ENCODE data around the gene HID1. TPM values are rescaled to one million over a fixed set of nuclear protein-coding genes. Genes with fewer than 3 reads are reported as not detected.
"Not testable (repeated sequence)": the region's sequence is repeated elsewhere in the genome, so short reads cannot be mapped to it uniquely, and the experiment has no call there.

Gene HID1, protein sequence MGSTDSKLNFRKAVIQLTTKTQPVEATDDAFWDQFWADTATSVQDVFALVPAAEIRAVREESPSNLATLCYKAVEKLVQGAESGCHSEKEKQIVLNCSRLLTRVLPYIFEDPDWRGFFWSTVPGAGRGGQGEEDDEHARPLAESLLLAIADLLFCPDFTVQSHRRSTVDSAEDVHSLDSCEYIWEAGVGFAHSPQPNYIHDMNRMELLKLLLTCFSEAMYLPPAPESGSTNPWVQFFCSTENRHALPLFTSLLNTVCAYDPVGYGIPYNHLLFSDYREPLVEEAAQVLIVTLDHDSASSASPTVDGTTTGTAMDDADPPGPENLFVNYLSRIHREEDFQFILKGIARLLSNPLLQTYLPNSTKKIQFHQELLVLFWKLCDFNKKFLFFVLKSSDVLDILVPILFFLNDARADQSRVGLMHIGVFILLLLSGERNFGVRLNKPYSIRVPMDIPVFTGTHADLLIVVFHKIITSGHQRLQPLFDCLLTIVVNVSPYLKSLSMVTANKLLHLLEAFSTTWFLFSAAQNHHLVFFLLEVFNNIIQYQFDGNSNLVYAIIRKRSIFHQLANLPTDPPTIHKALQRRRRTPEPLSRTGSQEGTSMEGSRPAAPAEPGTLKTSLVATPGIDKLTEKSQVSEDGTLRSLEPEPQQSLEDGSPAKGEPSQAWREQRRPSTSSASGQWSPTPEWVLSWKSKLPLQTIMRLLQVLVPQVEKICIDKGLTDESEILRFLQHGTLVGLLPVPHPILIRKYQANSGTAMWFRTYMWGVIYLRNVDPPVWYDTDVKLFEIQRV
- total RNA-seq, result 1 to 10 TPM; 7.4 to 8.2 TPM
- long read RNA-seq, partial matches to known transcripts, result 3 of 5 reads
- long read RNA-seq, other reads (novel, unspliced or antisense), result 1 of 5 reads

DNA sequence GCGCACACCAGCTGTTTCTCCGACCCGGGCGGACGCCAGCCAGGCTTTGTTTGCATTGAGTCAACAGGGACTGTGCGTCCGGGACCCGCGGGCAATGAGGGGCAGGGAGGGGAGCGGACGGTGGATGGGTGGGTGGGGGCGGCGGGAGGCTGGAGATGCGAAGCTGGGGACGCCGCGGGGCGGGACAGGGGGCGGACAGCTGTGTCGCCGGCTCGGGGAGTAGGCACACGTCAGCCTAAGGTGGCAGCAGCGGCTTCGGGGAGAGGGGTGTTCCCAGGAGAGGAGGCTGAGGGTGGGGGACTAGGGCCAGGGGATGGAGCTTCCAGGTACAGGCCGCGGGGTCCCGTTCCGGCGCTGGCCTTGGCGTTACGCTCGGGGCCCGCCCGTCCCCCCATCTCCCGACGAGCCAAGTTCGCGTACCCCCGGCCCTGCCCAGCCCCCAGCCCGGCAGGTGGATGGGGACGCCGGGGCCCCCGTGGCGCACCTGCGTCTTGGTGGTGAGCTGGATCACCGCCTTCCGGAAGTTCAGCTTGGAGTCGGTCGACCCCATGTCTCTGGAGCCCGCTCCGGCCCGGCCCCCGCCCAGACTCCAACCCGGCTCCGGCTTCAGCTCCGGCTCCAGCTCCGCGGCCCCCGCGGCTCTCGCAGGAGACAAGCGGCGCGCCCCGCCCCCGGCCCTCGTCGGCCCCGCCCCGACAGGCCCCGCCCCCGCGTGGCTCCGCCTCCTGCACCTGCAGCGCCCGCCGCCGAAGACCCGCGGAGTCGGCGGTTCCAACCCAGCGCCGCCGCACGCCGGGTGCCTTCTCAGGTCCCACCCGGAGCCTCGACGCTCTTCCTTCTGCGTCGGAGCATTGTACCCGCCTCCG lies at the start of gene HID1:
TSS of gene HID1 (minus strand) at position 653 of the 866 bp plus-strand sequence. CDS start at position 550, 103 bp downstream.
- DNase-seq, result peak; percentile 74
- ATAC-seq, result peak; percentile 88 to 92
- intact Hi-C loops (cut with DNase I), result no loop called here

DNA sequence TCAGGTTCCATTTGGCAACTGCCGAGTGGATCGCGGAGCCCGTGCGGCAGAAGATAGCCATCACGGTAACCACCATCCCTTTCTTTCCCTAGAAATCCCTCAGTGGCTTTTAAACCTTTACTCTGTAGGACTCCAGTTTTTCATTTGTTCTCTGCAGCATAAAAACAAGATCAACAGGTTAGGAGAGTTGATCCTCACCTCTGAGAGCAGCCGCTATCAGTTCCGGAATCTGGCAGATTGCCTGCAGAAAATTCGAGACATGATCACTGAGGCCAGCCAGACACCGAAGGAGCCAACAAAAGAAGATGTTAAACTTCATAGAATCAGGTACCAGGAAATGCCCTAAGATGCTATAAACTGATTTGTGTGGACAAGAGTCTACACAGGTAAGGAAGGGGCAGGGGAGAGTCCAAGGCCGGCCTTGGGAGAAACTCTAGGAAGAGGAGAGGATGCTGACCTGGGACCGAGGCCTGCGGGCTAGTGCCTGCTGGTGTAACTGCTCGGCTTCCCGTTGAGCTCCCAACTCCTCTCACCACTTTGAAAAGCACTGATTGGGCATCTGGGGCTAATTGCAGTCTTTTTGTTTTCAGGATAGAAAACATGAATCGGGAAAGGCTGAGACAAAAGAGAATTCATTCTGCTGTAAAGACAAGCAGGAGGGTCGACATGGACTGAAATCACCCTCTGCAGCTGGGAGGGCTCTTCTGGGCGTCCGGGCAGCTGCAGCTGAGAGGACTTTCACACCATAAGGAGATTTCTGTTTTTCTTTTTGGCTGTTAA lies 48.0 kb upstream of the HID1 start:
- ATAC-seq, result no peak
- DNase-seq, result no peak
- intact Hi-C loops (cut with DNase I), result no loop called here

DNA sequence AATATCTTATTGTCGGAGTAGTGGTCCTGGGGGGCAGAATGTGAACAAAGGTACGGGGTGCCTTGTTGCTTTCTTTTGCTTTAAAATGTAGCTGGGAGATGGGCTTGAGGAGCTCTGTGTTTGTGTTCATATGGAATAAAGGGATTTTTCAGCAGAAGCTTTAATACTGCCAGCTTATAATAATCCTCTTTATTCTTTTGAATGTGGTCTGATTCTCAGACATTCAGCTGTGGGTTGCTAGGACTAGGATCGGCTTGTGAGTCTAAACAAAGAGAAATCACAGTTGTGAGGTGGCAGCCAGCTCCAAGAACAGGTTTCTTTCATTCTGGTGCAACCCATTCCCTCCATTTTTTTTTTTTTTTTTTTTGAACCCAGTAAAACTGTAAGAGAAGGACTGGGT lies 47.2 kb upstream of the HID1 start:
- DNase-seq (no peak), ATAC-seq (no peak)
- intact Hi-C loops (cut with DNase I), result loop anchor here in 1 of 2 donors (10.0 kb wide), 1 partner anchor 55 kb away; no protein-coding TSS in a partner anchor

DNA sequence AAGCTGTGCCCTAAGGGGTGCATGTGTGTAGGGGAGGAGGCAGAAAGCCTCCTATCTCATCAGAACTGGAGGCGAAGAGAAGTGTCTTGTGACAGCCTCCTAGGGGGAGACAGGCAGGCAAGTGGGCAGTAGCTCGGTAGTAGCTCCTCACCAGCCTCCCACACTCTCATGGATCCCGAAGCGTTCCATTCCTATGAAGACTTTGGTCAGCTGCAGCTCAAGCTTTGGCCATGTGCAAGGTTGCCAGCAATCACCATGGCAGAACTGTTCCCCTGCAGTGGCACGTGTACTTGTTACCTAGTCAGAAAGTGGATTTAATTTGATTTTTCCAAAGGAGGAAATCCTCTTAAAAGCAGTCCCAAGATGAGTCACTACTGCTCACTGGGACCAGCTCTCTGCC lies 46.6 kb upstream of the HID1 start:
- intact Hi-C loops (cut with DNase I), result loop anchor here in 1 of 2 donors (10.0 kb wide), 1 partner anchor 54 kb away; no protein-coding TSS in a partner anchor
- ATAC-seq (no peak), DNase-seq (no peak)

DNA sequence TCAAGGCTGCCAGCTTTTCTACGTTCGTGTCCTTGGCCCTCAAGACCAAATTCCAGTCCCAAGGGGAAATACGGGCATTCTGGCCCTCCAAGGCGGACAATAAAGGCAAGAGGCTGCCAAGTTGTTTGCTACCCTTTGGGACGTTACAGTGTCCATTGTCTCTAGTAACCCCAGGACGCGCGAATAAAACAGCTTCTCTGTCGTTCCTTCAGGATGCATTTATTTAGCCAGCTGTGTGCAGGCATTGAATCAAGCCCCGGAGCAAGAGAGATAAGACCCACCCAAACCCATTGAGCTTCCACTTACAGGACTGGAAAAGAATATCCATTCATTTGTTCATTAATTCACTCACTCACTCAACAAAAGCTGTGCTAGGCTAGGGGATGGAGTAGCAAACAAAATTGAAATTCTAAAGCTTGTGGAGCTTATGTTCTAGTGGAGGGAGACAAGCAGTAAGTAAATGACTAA lies 40.6 kb upstream of the HID1 start:
- intact Hi-C loops (cut with DNase I), result loop anchor here (5.0 to 10.0 kb wide), 2 partner anchors 48 to 51 kb away; no protein-coding TSS in a partner anchor
- no peak for DNase-seq
- no peak for ATAC-seq

DNA sequence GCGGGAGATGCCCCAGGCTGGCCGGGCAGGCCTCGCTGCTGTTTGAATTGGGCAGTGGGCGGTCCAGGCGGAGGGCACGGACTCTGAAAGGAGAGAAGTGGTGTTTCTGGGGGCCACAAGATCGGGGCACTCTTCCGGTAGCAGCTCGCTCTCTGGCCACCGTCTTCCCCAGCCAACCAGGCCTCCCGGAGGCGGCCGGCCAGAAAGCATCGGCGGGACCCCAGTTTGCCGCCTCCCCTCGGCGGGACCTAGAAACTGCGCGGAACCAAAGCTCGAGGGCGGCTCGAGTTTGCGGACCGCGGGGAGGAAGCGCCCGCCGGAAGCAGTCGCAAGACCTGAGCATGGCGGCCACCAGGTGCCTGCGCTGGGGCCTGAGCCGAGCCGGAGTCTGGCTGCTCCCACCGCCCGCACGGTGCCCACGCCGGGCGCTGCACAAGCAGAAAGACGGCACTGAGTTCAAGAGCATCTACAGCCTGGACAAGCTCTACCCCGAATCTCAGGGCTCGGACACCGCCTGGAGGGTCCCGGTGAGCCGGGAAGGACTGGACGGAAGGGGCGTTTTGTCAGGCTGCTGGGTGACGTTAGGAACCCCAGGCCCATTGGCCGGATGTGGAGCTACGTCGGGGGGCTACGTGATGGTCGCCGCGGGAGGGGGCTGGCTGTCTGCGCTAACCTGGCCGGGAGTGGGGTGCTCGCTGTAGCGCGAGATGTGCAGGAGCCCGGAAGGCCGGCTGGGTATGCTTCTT lies 40.0 kb upstream of the HID1 start, which contains the start of gene MRPL58:
TSS of gene MRPL58 (plus strand) at position 325 of the 746 bp plus-strand sequence. CDS start at position 342, 17 bp downstream.
- intact Hi-C loops (cut with DNase I), result loop anchor here (5.0 to 10.0 kb wide), 2 partner anchors 48 to 50 kb away; no protein-coding TSS in a partner anchor
- DNase-seq, result peak; percentile 88
- peak; percentile 95 for ATAC-seq

DNA sequence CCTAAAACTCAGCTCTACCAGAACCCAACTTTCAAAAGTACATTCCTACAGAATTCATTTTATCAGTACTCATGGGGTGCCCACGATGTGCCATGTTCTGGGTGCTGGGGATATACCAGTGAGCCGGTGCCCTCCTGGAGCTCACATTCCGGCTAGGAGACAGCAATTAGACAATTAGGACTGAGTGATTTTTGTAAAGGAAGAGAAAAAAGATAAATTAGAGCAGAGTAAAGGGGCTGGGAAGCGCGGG lies 39.5 kb upstream of the HID1 start:
- DNase-seq (no peak), ATAC-seq (no peak)
- intact Hi-C loops (cut with DNase I), result loop anchor here (5.0 to 10.0 kb wide), 2 partner anchors 47 to 50 kb away; no protein-coding TSS in a partner anchor

DNA sequence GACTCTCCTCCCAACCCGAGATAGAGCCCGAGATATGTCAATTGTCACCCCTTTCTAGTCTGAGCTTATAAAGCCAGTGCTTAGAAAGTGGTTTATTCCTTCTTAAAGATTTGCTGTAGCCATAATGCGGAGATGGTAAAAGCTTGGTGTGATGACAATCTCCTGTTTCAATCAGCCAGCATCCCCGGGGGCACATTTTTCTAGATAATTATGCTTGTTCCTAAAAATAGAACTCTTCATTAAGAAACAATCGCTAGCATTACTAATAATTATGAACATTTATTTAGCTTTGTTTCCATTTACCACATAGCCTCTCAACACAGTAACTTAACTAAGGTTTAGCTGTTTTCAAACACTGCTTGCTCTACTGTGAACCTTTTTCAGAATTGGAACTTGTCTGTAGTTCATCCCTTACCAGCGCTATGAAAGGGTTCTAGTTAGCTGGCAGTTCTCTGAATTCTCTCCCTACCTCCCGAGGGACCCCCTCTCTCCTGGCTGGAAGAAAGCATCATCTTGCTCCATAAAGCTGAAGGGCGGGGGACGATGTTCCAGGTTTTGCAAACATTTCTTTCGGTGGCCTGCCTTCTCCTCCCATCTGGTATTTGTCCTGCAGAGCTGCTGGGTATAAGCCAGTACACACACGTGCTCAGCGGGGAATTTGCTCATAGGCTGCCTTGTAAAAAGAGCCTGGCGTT lies 39.0 kb upstream of the HID1 start:
- intact Hi-C loops (cut with DNase I), result loop anchor here (5.0 to 10.0 kb wide), 2 partner anchors 47 to 49 kb away; no protein-coding TSS in a partner anchor
- ATAC-seq (peak; percentile 77 to 85), DNase-seq (peak; percentile 61)

DNA sequence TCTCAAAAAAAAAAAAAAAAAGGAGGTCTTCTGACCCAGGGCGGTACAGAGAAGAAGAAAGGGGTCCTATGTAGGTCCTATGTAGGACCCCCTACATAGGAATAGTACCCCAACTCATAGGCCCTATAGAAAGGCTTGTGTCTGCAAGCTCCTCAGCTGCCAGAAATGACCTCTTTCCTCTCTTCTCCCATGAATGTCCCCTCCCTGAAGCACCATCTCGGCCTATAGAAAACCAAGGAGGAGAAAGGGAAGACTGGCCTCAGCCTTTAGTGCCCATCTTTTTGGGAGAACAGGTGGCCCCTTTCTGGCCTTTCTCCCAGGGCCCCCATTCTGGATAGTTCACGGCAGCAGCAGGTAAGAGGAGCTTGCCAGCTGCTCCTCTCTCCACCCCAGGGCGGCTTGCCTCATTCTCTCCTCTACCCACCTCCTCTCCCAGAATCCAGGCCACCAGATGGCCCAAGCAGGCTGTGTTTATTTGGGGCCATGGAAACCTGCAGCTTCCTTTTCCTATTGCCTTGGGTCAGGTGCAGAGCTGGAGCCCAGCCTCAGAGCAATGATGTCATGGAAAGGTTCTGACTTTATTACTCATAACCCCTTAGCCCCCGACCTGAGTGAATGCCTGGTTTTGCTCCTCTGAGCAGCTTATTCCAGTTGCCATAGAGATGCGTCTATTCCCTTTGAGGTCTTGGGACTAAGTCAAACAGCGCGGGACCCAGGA lies 38.3 kb upstream of the HID1 start:
- intact Hi-C loops (cut with DNase I), result loop anchor here (5.0 to 10.0 kb wide), 2 partner anchors 46 to 49 kb away; no protein-coding TSS in a partner anchor
- no peak for DNase-seq
- peak in 1 of 2 donors; percentile 22 for ATAC-seq

DNA sequence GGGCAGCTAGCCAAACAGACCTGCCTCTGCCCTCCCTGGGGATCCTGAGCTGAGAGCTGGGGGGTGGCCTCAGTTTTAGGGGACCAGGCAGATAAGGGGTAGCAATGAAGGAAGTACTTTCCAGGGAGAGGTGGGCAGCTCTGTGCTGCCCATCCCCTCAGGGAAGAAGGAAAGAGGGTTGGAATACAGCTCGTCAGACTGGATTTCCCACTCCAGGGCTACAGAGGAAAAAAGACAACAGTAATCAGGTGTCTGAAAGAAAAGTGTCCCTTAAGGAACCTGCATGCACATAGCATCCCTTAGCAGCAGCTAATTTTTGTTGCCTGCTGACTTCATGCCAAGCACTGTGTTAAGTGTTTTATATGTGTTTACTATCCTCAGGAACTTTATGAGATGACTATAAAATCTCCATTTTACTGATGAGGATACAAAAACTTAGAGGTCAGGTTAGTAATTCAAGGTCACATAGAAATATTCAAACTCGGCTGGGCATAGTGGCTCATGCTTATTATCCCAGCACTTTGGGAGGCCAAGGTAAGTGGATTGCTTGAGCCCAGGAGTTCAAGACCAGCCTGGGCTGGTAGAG lies 36.7 kb upstream of the HID1 start:
- DNase-seq (no peak), ATAC-seq (no peak)
- intact Hi-C loops (cut with DNase I), result no loop called here

DNA sequence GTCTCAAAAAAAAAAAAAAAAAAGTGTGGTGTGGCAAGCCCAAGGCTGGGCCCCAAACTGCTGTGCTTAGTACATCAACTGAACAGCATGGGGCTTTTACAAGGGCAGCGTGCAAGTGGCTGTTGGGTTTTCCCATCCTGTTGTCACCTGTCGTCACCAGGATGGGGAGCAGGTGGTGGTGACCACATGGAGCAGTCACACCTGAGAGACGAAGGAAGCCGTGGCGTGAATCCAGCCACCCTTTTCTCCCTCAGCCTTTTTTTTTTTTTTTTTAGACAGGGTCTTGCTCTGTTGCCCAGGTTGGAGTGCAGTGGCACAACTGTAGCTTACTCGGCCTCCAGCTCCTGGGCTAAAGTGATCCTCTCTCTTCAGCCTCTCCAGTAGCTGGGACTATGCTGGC lies 35.8 kb upstream of the HID1 start:
- intact Hi-C loops (cut with DNase I), result no loop called here
- ATAC-seq, result no peak

DNA sequence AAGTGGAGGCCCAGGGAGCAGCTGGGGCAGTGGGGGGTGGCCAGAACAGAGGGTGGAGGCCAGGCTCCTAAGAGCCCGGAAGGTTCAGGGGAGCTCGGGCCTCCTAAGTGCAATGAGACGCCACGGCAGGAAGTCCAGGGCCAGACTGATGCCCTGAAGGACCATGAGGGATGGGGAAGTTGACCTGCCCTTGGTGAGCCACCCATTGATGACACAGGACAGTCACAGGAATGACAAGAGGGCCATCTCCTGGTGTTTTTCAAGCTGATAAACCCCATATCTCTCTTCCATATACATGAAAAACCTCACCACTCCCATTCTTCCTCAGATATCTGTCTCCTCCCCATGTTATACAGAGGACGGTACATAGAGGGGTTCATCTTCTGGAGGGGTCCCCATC lies 34.1 kb upstream of the HID1 start:
- DNase-seq, result no peak
- intact Hi-C loops (cut with DNase I), result no loop called here
- ATAC-seq, result no peak

More for the DNA sequence above, 35.8 kb upstream of the HID1 start:
- DNase-seq, result no peak

DNA sequence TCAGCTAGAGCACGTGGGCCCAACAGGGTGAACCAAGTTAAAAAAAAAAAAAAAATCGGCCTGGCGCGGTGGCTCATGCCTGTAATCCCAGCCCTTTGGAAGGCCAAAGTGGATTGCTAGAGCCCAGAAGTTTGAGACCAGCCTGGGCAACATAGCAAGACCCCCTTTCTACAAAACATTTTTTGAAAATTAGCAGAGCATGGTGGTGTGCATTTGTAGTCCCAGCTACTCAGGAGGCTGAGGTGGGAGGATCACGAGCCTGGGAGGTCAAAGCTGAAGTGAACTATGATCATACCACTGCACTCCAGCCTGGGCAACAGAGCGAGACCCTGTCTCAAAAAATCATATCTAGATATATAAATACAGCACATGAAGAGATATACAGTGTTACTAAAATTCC lies 33.5 kb upstream of the HID1 start:
- intact Hi-C loops (cut with DNase I), result not testable (repeated sequence)

DNA sequence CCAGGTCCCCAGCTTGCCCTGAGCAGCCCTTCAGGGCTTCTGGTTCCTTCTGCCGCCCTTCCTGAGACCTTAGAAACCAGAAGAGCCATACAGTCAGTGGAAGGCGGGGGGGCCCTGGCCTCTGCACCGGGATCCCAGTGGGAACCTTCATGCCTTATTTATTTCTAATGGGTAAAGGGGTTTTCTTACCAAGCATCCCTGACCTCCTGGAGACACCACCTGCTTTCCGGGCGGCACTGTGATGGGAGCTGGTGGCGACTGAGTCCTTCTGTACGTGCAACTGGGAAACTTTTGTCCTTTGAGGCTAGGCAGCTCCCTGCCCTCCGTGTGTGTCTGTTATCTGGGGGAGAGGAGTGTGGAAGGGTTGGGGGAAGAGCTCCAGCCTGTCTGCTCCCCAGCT lies 32.7 kb upstream of the HID1 start:
- intact Hi-C loops (cut with DNase I), result no loop called here
- no peak for ATAC-seq
- DNase-seq, result no peak

More for the DNA sequence above, 33.5 kb upstream of the HID1 start:
- DNase-seq, ATAC-seq: not testable (repeated sequence)

DNA sequence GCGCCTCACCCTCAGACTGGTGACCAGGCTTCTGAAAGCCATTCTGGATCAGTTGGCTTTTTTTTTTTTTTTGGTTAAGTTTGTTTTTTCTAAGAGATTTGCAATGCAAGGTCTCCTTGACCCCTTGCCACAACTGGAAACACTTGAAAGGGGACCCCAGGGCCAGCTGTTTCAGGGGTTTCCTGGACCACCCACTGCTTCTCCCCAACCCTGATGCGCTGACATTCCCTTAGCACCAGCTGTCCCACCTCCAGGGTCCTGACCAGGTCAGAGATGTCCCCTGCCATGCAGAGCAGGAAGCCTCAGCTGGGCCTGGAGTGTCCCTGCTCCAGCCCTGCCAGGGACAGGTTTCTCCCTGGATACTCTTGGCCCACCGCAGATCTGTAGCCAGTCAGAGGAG lies 31.8 kb upstream of the HID1 start:
- no peak for ATAC-seq
- intact Hi-C loops (cut with DNase I), result no loop called here
- no peak for DNase-seq

DNA sequence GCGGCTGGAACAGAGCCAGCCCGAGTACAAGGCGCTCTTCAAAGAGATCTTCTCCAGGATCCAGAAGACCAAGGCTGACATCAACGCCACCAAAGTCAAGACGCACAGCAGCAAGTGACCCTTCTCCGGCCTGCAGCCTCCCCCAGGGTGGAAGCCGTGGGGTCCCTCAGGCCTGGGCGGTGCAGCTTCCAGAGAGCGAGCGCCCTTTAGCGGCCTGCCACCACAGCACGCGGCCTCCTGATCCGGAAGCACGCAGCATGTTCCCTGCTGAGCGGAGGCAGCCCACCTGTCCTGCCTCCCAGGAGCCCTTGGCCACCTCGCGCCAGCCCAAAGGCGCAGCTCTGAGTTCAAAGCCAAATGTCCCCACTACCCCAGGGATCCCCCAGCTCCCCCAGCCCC lies 31.4 kb upstream of the HID1 start:
- intact Hi-C loops (cut with DNase I), result no loop called here
- DNase-seq (no peak), ATAC-seq (no peak)
